WTC11 (cell line): Measurements from ENCODE around the gene CPSF4. TPM values are rescaled to one million over a fixed set of nuclear protein-coding genes. Genes with fewer than 3 reads are reported as not detected.

ENCODE experiments used
- ATAC-seq: fragments of 200-7000 bp; cut with Tn5 transposase; 2 replicates; pipeline ENCODE4 v1.10.0; 2021; ENCODE audit warnings: mild to moderate bottlenecking, moderate library complexity
- CTCF ChIA-PET: fragments of 300-600 bp; sonication (Branson Sonifier 250); formaldehyde crosslinking; loops from one replicate; lab custom pipeline; 2021; ENCODE audit warnings: antibody characterized with exemption; lab: Charles Lee
- POLR2A ChIA-PET: fragments of 350-600 bp; sonication (Branson Sonifier 250); formaldehyde crosslinking; loops from one replicate; lab custom pipeline; 2021; ENCODE audit warnings: antibody characterized with exemption; lab: Charles Lee
- DNase-seq: peaks from one replicate; pipeline ENCODE4 v3.0.0; 2021; ENCODE audit warnings: low spot score
- H3K27ac Mint-ChIP-seq: 2 replicates; pipeline ENCODE4 v1.8.0; 2021; ENCODE audit warnings: mixed read lengths
- H3K27me3 Mint-ChIP-seq: 2 replicates; pipeline ENCODE4 v1.8.0; 2021; ENCODE audit warnings: low read depth, mild to moderate bottlenecking, moderate library complexity, mixed read lengths
- H3K36me3 Mint-ChIP-seq: 2 replicates; pipeline ENCODE4 v1.8.0; 2021; ENCODE audit warnings: mixed read lengths
- H3K4me1 Mint-ChIP-seq: 2 replicates; pipeline ENCODE4 v1.8.0; 2022; ENCODE audit warnings: mixed read lengths
- H3K4me3 Mint-ChIP-seq: 2 replicates; pipeline ENCODE4 v1.8.0; 2021; ENCODE audit warnings: mild to moderate bottlenecking, moderate library complexity, mixed read lengths
- H3K9me3 Mint-ChIP-seq: 2 replicates; pipeline ENCODE4 v1.8.0; 2021; ENCODE audit warnings: mixed read lengths
- ESRRA ChIP-seq: sonication (generic); formaldehyde crosslinking; IDR thresholded peaks from 2 replicates; pipeline ENCODE4 v1.8.1; 2022; ENCODE audit warnings: mild to moderate bottlenecking, missing genetic modification reagents, borderline replicate concordance
- FOXJ3 ChIP-seq: sonication (generic); formaldehyde crosslinking; IDR thresholded peaks from 2 replicates; pipeline ENCODE4 v1.9.0; 2021; ENCODE audit warnings: missing genetic modification reagents, mild to moderate bottlenecking, borderline replicate concordance
- HMGA2 ChIP-seq: fragments of 250-450 bp; sonication (Bioruptor Pico); IDR thresholded peaks from 2 replicates; pipeline ENCODE4 v1.4.0; 2021; ENCODE audit warnings: mild to moderate bottlenecking, moderate library complexity
- JUN ChIP-seq: sonication (generic); formaldehyde crosslinking; IDR thresholded peaks from 2 replicates; pipeline ENCODE4 v1.8.0; 2023; ENCODE audit warnings: mild to moderate bottlenecking, missing genetic modification reagents
- KAT7 ChIP-seq: sonication (generic); formaldehyde crosslinking; IDR thresholded peaks from 2 replicates; pipeline ENCODE4 v1.8.1; 2023; ENCODE audit warnings: missing genetic modification reagents, mild to moderate bottlenecking, borderline replicate concordance
- NFATC4 ChIP-seq: fragments of 250-450 bp; sonication (Bioruptor Pico); IDR thresholded peaks from 2 replicates; pipeline ENCODE4 v1.9.0; 2021; ENCODE audit warnings: mild to moderate bottlenecking
- NFYB ChIP-seq: sonication (generic); formaldehyde crosslinking; conservative IDR thresholded peaks from 2 replicates; pipeline ENCODE4 v1.8.0; 2022; ENCODE audit warnings: low read depth, missing genetic modification reagents
- SMAD4 ChIP-seq: sonication (generic); formaldehyde crosslinking; IDR thresholded peaks from 2 replicates; pipeline ENCODE4 v1.8.0; 2022; ENCODE audit warnings: mild to moderate bottlenecking, missing genetic modification reagents
- SOX15 ChIP-seq: fragments of 250-450 bp; sonication (Bioruptor Pico); IDR thresholded peaks from 2 replicates; pipeline ENCODE4 v1.9.0; 2021; ENCODE audit warnings: mild to moderate bottlenecking
- SP1 ChIP-seq: sonication (generic); formaldehyde crosslinking; conservative IDR thresholded peaks from 2 replicates; pipeline ENCODE4 v1.8.1; 2022; ENCODE audit warnings: missing genetic modification reagents
- TP53 ChIP-seq: sonication (generic); formaldehyde crosslinking; IDR thresholded peaks from 2 replicates; pipeline ENCODE4 v1.8.1; 2023; ENCODE audit warnings: mild to moderate bottlenecking, missing genetic modification reagents
- ZBTB21 ChIP-seq: sonication (generic); formaldehyde crosslinking; IDR thresholded peaks from 2 replicates; pipeline ENCODE4 v1.8.1; 2023; ENCODE audit warnings: mild to moderate bottlenecking, missing genetic modification reagents, borderline replicate concordance
- total RNA-seq: library from RNA; stranded (reverse); gene quantifications from 3 replicates; pipeline ENCODE4 v1.2.3, GENCODE V29; 2021
- TF ChIP-seq, protein P1 (sequence below): sonication (generic); formaldehyde crosslinking; IDR thresholded peaks from 2 replicates; pipeline ENCODE4 v1.8.1; 2022; ENCODE audit warnings: low read depth, mild to moderate bottlenecking, moderate library complexity, missing genetic modification reagents, borderline replicate concordance
- TF ChIP-seq, protein P2 (sequence below): sonication (generic); formaldehyde crosslinking; IDR thresholded peaks from 2 replicates; pipeline ENCODE4 v1.8.1; 2023; ENCODE audit warnings: mild to moderate bottlenecking, moderate library complexity, missing genetic modification reagents
- TF ChIP-seq, protein P3 (sequence below): sonication (generic); formaldehyde crosslinking; IDR thresholded peaks from 2 replicates; pipeline ENCODE4 v1.8.1; 2023; ENCODE audit warnings: mild to moderate bottlenecking, missing genetic modification reagents
- TF ChIP-seq, protein P4 (sequence below): sonication (generic); formaldehyde crosslinking; IDR thresholded peaks from 2 replicates; pipeline ENCODE4 v1.8.1; 2023; ENCODE audit warnings: mild to moderate bottlenecking, missing genetic modification reagents, moderate library complexity
- TF ChIP-seq, protein P5 (sequence below): sonication (generic); formaldehyde crosslinking; IDR thresholded peaks from 2 replicates; pipeline ENCODE4 v1.8.0; 2022; ENCODE audit warnings: mild to moderate bottlenecking, missing genetic modification reagents
- TF ChIP-seq, protein P6 (sequence below): sonication (generic); formaldehyde crosslinking; IDR thresholded peaks from 2 replicates; pipeline ENCODE4 v1.8.0; 2023; ENCODE audit warnings: mild to moderate bottlenecking, missing genetic modification reagents

The CPSF4 gene
- total RNA-seq, 1 experiment from 2014 or later, result 109 TPM

DNA sequence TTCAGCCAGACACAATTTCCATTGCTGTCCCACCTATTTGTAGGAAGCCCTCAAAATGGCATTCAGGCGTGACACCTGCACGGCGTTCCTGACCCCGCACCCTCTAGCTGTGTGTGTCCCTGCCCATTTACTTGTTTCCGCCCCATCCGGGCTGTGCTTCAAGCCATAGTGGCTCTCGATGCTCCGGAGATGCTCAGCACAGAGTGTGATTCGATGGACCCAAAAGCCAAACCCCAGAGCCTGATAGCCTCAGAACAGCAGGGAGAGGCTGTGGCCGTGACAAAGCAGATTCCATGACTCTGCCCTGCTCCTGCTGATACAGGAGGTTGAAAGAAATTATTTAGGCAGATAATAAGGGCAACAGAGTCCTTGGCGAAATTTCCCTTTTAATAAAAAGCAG is 16.6 kb upstream of the CPSF4 start (continued):
- TF ChIP-seq, protein P1, sequence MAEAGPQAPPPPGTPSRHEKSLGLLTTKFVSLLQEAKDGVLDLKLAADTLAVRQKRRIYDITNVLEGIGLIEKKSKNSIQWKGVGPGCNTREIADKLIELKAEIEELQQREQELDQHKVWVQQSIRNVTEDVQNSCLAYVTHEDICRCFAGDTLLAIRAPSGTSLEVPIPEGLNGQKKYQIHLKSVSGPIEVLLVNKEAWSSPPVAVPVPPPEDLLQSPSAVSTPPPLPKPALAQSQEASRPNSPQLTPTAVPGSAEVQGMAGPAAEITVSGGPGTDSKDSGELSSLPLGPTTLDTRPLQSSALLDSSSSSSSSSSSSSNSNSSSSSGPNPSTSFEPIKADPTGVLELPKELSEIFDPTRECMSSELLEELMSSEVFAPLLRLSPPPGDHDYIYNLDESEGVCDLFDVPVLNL (CRISPR knock-in tag), result no peak
- TF ChIP-seq SOX15, result no peak
- TF ChIP-seq SP1 (CRISPR knock-in tag), result no peak
- no peak for TF ChIP-seq NFATC4 (CRISPR knock-in tag)
- TF ChIP-seq, protein P2, sequence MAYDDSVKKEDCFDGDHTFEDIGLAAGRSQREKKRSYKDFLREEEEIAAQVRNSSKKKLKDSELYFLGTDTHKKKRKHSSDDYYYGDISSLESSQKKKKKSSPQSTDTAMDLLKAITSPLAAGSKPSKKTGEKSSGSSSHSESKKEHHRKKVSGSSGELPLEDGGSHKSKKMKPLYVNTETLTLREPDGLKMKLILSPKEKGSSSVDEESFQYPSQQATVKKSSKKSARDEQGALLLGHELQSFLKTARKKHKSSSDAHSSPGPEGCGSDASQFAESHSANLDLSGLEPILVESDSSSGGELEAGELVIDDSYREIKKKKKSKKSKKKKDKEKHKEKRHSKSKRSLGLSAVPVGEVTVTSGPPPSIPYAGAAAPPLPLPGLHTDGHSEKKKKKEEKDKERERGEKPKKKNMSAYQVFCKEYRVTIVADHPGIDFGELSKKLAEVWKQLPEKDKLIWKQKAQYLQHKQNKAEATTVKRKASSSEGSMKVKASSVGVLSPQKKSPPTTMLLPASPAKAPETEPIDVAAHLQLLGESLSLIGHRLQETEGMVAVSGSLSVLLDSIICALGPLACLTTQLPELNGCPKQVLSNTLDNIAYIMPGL (CRISPR knock-in tag), result no peak
- no peak for TF ChIP-seq ZBTB21
- TF ChIP-seq TP53, result no peak
- TF ChIP-seq, protein P3, sequence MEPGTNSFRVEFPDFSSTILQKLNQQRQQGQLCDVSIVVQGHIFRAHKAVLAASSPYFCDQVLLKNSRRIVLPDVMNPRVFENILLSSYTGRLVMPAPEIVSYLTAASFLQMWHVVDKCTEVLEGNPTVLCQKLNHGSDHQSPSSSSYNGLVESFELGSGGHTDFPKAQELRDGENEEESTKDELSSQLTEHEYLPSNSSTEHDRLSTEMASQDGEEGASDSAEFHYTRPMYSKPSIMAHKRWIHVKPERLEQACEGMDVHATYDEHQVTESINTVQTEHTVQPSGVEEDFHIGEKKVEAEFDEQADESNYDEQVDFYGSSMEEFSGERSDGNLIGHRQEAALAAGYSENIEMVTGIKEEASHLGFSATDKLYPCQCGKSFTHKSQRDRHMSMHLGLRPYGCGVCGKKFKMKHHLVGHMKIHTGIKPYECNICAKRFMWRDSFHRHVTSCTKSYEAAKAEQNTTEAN, result no peak
- no peak for TF ChIP-seq HMGA2 (CRISPR knock-in tag)
- no peak for TF ChIP-seq KAT7 (CRISPR knock-in tag)
- no peak for TF ChIP-seq FOXJ3 (CRISPR knock-in tag)
- TF ChIP-seq JUN (CRISPR knock-in tag), result no peak

DNA sequence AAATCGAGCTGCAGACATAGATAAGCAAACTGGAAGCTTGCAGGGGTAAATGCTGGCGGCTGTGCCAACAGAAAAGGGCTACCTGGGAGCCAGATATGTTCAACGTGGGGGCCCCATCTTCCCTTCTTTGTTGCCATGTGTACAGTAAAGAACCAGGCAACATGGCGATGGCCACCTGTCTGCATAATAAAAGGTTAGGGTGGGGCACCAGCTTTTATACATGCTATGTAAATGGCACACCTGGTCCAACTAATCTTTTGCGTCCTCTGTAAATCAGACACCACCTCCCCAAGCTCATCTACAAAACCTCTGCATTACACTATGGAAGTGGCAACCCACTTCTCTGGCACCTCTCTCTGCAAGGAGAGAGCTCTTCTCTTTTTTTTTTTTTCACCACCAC is 16.1 kb upstream of the CPSF4 start:
- CTCF ChIA-PET, result no interaction called here
- H3K4me1 Mint-ChIP-seq, result peaks cover 9% of the 10 kb centered on the region
- H3K27me3 Mint-ChIP-seq, result no peaks in the 10 kb centered on the region; the same call in 1 of the 2 replicates
- peak overlapping the region; percentile 91 for H3K27ac Mint-ChIP-seq
- H3K4me3 Mint-ChIP-seq, result no peak overlapping the region
- POLR2A ChIA-PET, result interaction anchor here (0.6 to 1.1 kb wide), 2 partner anchors 14 to 28 kb away, joined by 5 to 8 read pairs; partner anchors contain the start of genes BUD31 and PDAP1
- TF ChIP-seq, protein P4, sequence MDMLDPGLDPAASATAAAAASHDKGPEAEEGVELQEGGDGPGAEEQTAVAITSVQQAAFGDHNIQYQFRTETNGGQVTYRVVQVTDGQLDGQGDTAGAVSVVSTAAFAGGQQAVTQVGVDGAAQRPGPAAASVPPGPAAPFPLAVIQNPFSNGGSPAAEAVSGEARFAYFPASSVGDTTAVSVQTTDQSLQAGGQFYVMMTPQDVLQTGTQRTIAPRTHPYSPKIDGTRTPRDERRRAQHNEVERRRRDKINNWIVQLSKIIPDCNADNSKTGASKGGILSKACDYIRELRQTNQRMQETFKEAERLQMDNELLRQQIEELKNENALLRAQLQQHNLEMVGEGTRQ (CRISPR knock-in tag), result no peak
- TF ChIP-seq NFYB (CRISPR knock-in tag), result no peak
- no peaks in the 10 kb centered on the region for H3K9me3 Mint-ChIP-seq
- ATAC-seq, result no peak
- no peak for DNase-seq
- peaks cover 62% of the 10 kb centered on the region for H3K36me3 Mint-ChIP-seq

DNA sequence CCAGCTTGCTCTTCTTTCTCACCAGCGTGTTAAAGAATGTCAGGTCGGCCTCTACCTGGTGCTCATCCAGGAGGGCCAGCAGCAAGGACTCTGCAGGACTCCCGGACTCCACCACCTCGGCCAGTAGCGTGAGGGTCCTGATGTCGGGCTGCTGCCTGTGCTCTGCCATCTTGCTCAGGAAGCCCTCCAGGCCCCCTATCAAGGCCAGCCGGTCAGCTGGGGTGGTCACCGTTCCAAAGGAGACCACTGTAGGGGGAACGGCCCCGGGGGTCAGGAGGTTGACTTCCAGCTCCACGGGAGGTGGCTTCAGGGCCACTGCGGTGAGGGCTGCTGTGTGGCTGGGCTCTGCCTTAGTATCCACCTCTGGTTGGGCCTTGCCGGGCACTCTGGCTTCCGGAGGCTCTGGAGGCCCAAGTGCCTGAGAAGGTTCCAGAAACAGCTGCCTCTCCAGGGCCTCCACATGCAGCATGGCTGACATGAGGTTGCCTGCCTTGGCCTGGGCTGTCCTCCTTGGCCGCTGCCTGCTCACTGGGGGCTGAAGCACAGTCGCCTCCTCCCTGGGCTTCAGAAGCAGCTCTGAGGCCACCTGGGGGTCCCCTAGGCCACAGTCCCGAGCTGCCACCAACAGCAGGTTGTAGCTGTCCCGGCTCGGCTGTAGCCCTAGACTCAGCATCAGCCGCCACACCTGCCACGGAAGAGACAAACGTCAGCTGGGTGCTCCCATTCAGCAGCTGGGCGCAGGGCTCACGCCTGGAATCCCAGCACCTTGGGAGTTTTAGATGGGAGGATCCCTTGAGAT is 13.6 kb upstream of the CPSF4 start:
- no peaks in the 10 kb centered on the region; the same call in 1 of the 2 replicates for H3K27me3 Mint-ChIP-seq

More for the DNA sequence above, 13.6 kb upstream of the CPSF4 start:
- Mint-ChIP-seq H3K9me3 (no peaks in the 10 kb centered on the region), H3K4me3 (no peak overlapping the region), H3K4me1 (peaks cover 9% of the 10 kb centered on the region), H3K36me3 (peaks cover 60% of the 10 kb centered on the region), H3K27ac (no peak overlapping the region)
- ChIA-PET POLR2A (interaction anchor here (0.6 kb wide), 2 partner anchors 16 to 37 kb away, joined by 3 read pairs; partner anchors contain the start of gene BUD31), CTCF (no interaction called here)
- no peak for TF ChIP-seq SMAD4 (CRISPR knock-in tag)
- TF ChIP-seq, protein P5, sequence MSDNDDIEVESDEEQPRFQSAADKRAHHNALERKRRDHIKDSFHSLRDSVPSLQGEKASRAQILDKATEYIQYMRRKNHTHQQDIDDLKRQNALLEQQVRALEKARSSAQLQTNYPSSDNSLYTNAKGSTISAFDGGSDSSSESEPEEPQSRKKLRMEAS, result no peak
- no peak for TF ChIP-seq ESRRA
- TF ChIP-seq, protein P6, sequence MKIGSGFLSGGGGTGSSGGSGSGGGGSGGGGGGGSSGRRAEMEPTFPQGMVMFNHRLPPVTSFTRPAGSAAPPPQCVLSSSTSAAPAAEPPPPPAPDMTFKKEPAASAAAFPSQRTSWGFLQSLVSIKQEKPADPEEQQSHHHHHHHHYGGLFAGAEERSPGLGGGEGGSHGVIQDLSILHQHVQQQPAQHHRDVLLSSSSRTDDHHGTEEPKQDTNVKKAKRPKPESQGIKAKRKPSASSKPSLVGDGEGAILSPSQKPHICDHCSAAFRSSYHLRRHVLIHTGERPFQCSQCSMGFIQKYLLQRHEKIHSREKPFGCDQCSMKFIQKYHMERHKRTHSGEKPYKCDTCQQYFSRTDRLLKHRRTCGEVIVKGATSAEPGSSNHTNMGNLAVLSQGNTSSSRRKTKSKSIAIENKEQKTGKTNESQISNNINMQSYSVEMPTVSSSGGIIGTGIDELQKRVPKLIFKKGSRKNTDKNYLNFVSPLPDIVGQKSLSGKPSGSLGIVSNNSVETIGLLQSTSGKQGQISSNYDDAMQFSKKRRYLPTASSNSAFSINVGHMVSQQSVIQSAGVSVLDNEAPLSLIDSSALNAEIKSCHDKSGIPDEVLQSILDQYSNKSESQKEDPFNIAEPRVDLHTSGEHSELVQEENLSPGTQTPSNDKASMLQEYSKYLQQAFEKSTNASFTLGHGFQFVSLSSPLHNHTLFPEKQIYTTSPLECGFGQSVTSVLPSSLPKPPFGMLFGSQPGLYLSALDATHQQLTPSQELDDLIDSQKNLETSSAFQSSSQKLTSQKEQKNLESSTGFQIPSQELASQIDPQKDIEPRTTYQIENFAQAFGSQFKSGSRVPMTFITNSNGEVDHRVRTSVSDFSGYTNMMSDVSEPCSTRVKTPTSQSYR (CRISPR knock-in tag), result no peak
- no peak for ATAC-seq
- DNase-seq, result no peak
